ENCODE measurements around the gene VAMP5. TPM values are rescaled to one million over a fixed set of nuclear protein-coding genes. Genes with fewer than 3 reads are reported as not detected.
"Not testable (repeated sequence)": the region's sequence is repeated elsewhere in the genome, so short reads cannot be mapped to it uniquely, and the experiment has no call there.

VAMP5 gene
- total and polyA plus RNA-seq, 2 of the 8 experiments (the other 6 are each of a cell fraction or from before 2014, with no cell fraction given), result 4.7 to 14.2 TPM

GRCh38 chr2:85602476-85603234 is 18.4 kb downstream of the VAMP5 start, which contains the start of gene TMEM150A (continued):
- TF ChIP-seq NANOG (IDR thresholded peaks at IDR 0.05; ENCODE audit: insufficient read depth, low read depth, low read length, poor library complexity, severe bottlenecking) (no peak), RNF2 (IDR thresholded peaks at IDR 0.05; ENCODE audit: borderline replicate concordance, low read depth, low read length, missing control alignments, poor library complexity, severe bottlenecking) (no peak), RBBP5 (IDR thresholded peaks at IDR 0.05; ENCODE audit: borderline replicate concordance, low read depth, low read length) (no peak; the same call in 1 of the 2 replicates), YY1 (IDR thresholded peaks at IDR 0.05; ENCODE audit: low read depth, low read length) (no peak), CBX8 (IDR thresholded peaks at IDR 0.05; ENCODE audit: borderline replicate concordance, low read depth, low read length) (no peak)

DNA sequence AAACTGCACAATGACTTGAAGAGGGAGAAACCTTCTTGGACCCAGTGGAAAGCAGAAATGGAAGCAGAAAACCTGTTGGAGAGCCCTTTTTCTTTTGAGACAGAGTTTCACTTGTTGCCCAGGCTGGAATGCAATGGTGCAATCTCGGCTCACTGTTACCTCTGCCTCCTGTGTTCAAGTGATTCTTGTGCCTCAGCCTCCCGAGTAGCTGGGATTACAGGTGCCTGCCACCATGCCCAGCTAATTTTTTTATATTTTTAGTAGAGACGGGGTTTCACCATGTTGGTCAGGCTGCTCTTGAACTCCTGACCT is 19.9 kb downstream of the VAMP5 start:
- H2AFZ ChIP-seq (ENCODE audit: low read length); H3K9ac ChIP-seq (replicated peaks in 1 of 4; ENCODE audit: extremely low read depth in 1 of 4, low read depth in 3 of 4, low read length in 3 of 4); H2BK20ac ChIP-seq (ENCODE audit: low read length); H2BK5ac ChIP-seq (ENCODE audit: low read depth, low read length); DNase-seq (ENCODE audit: low read depth in 1 of 2, low spot score in 2 of 2); H2BK12ac ChIP-seq (ENCODE audit: low read depth, low read length); H3K27me3 ChIP-seq (replicated peaks in 1 of 4; ENCODE audit: control insufficient read depth in 3 of 4, extremely low read depth in 1 of 4, insufficient read depth in 3 of 4, low read length in 3 of 4); H4K8ac ChIP-seq (ENCODE audit: extremely low read depth, insufficient read depth, low read length); H2BK120ac ChIP-seq (replicated peaks; ENCODE audit: low read depth, low read length); H3K23ac ChIP-seq (ENCODE audit: insufficient read length); H3K79me1 ChIP-seq (ENCODE audit: low read depth, low read length); H3K79me2 ChIP-seq (ENCODE audit: control insufficient read depth in 1 of 2, insufficient read depth in 2 of 2, low read length in 2 of 2); H2BK15ac ChIP-seq (ENCODE audit: low read length); H3K14ac ChIP-seq (ENCODE audit: insufficient read length); H4K91ac ChIP-seq (replicated peaks; ENCODE audit: insufficient read length, low read length); H3K4me1 ChIP-seq (replicated peaks in 1 of 4; ENCODE audit: control insufficient read depth in 3 of 4, insufficient read depth in 4 of 4, low read length in 3 of 4); H3K56ac ChIP-seq (replicated peaks; ENCODE audit: insufficient read length, low read depth, low read length); H3K9me3 ChIP-seq (ENCODE audit: insufficient read depth in 2 of 2, low read depth in 1 of 2, low read length in 1 of 2); H2AK5ac ChIP-seq (ENCODE audit: low read depth, low read length); H3K27ac ChIP-seq (ENCODE audit: low read depth, low read length); H3K18ac ChIP-seq (ENCODE audit: extremely low read depth, low read length); FAIRE-seq; H3K4ac ChIP-seq (replicated peaks; ENCODE audit: insufficient read length, low read depth, low read length); H4K5ac ChIP-seq (ENCODE audit: insufficient read length, low read depth, low read length): not testable (repeated sequence)
- Histone ChIP-seq H3K23me2 (ENCODE audit: low read depth, low read length) (peaks cover 12% of the 10 kb centered on the region), H3K36me3 (ENCODE audit: control insufficient read depth in 2 of 4, insufficient read depth in 4 of 4, low read length in 3 of 4) (peaks cover 3 to 21% (median 9%) of the 10 kb centered on the region in 4 experiments; a peak in 5 of 8 replicates), H3K4me2 (ENCODE audit: insufficient read depth in 1 of 2, low read depth in 2 of 2, low read length in 2 of 2) (peak overlapping the region; percentile 35 to 89; a peak in 2 of 4 replicates), H4K20me1 (replicated peaks in 1 of 2; ENCODE audit: control insufficient read depth in 1 of 2, insufficient read depth in 2 of 2, low read length in 2 of 2) (peaks cover 0 to 10% of the 10 kb centered on the region in 2 experiments), H3K4me3 (ENCODE audit: extremely low read depth in 1 of 4, insufficient read depth in 2 of 4, low read depth in 3 of 4, low read length in 4 of 4) (peak overlapping the region in 1 of 4 experiments; percentile 86; a peak in 2 of 8 replicates)
- 85% methylated on average over 3 of the region's 3 CpGs; no CpG with 5 or more reads in 1 of the 2 experiments for WGBS, 2 experiments (ENCODE audit: extremely low coverage in 1 of 2, insufficient coverage in 1 of 2, insufficient read length in 1 of 2, insufficient replicate concordance in 2 of 2, low coverage in 1 of 2, low lambda C conversion rate in 2 of 2, missing lambda C conversion rate in 1 of 2)
- ChIA-PET CTCF (ENCODE audit: partially characterized antibody) (interaction anchor here (0.9 to 1.8 kb wide), 5 partner anchors 10 to 61 kb away, joined by 3 to 4 read pairs (median 3); no protein-coding TSS in a partner anchor), POLR2A (ENCODE audit: partially characterized antibody) (interaction anchor here (0.6 to 7.9 kb wide), 13 partner anchors 8 to 184 kb away, joined by 3 to 95 read pairs (median 7); partner anchors contain the start of genes C2orf68, GGCX, MAT2A and RNF181)

All from H1 (cell line).